Stromal cell of bone marrow (primary cell): ENCODE measurements around the gene MBD3.

Experiments used
- DNase-seq: peaks from one replicate; pipeline ENCODE4 v3.0.0-alpha.2; 2012; ENCODE audit warnings: low read depth

The MBD3 gene

DNA sequence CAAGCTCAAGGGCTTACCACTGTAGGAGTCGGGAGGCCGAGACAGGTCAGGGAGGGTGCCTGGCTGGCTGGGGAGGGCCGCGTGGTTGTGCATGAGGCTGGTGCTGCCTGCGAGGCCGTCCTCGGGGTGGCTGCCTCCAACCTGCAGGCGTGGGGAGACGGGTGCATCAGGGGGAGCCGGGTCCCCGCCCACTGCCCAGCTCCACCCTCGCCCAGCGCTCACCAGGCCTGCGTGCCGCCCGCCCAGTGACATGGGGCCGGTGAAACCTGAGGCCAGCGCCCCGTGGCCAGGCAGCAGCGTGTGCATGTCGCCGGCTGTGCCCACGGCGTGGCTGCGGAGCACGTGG lies 26.4 kb upstream of the MBD3 start:
- DNase-seq: no peak

DNA sequence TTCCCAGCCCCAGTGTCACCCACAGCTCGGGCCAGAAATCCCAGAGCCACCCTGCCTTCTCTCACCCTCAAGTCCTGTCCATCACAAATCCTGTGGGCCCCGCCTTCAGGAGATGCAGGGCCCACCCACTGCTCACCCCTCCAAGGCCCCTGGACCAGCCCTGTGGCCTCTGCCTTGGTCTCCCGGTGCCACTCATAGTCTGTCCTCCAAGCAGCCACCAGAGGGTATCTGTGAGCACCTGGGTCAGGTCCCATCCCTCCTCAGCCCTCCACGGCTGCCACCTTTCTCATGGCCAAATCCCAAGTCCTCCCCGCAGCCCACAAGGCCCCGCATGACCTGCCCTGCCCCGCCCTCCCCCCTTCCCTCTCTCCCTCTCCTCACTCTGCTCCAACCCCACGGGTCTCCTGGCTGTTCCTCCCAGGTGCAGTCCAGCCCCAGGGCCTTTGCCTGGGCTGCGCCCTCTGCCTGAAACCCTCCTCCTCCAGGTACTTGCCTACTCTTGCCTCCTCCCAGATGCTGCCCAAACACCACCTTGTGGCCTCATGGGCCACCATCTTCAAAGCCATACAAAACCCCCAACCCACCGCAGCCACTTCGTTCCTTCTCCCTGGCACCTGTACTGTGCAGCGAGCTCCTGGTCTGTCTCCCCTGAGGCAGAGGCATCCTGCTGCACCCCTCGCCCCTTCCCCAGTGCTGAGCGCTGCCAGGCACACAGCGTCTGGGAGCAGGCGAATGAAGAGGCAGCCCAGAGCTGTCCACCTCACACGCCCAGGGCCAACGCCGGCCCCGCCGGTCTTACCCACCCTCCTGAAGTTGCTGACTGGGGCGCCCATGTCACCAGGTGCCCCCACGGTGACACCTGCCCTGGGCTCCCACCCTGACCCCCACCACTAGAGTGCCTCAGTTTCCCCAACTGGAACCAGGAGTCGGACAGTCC lies 25.8 kb upstream of the MBD3 start:
- no peak for DNase-seq

DNA sequence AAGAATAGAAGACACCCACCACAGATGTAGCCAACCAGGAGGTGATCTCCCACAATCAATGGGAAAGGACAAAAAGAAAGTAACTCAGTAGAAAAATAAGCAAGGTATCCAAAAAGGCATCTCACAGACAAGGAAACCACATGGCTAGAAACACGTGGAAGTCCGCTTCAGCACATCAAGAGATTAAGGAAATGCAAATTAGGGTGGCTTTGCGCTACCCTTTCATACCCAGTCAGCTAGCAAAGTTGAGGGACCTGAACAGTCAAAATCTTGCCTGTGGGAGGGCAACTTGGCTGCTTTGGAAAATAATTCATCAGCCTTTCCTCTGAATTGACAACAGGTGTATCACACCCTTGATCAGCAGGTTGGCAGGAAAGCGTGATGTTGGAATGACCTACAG lies 24.2 kb upstream of the MBD3 start:
- no peak for DNase-seq

DNA sequence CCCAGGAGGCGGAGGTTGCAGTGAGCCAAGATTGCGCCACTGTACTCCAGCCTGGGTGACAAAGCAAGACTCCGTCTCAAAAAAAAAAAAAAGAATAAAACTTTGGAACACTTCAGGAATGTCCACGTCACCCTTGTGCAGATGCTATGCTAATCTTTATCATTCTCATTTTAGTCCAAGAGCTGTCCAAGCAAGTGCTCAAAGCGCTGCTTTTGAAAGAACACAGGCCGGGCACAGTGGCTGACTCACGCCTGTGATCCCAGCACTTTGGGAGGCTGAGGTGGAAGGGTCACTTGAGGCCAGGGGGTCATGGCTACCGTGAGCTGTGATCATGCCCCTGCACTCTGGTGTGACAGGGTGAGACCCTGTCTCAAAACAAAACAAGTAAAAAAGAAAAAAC lies 23.7 kb upstream of the MBD3 start:
- DNase-seq: no peak

GRCh38 chr19:1615156-1615765 lies 22.6 kb upstream of the MBD3 start:
- no peak for DNase-seq

DNA sequence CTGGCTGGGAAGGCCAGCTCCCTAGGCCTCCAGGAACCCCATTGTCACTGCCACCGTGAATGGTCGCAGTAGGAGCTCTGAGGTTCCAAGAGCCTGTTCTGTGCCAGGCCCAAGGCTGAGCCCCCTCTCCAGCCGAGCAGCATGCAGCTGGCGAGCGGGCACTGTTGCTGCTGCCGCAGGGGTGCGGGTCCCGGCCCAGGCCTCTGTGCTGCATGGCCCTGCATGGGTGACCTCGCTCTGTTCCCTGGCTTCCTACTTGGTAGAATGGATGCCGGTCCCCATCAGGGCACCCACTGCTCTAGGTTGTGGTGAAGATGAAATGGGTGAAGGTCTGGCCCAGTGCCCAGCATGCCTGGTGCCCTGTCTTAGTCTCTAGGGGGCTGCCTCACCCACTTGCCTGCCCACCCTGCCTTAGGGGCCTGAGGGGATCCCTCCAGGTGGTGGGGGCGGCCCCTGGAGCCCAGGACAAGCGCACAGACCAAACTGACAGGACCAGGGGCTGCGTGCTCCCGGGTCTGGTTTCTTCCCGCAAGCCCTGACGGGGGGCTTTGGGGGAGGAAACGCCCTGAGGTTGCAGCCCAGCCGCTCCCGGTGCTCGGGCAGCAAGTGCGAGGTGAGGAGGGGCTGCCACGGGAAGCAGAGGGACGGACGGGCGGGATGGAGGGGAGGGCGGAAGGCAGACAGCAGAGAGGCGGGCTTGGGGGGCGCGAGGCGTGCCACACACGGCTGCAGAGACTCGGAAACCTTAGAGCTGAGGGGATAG lies 21.3 kb upstream of the MBD3 start:
- no peak for DNase-seq

DNA sequence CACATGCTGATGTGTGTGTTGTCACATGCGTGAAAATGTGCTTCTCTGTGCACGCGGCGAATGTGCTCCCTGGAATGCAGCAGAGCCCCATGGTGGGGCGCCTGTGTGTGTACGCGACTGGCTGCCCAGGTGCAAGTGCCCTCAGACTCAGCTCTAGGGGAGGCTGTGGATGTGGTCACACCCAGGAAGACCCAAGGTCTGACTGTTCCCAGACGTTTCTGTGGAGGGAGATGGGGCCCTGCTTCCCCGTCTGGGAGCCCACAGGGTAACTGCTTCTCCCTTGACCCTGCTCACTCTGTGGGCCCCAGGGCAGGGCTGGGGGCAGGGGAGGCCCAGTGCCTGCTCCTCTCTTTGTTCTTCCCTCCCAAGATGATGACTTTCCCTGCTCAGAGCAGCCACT lies 20.5 kb upstream of the MBD3 start:
- no peak for DNase-seq

- no peak for DNase-seq
Observed at GRCh38 chr19:1612114-1613086, 19.7 kb upstream of the MBD3 start.

GRCh38 chr19:1611353-1611752 lies 18.7 kb upstream of the MBD3 start:
- no peak for DNase-seq

- no peak for DNase-seq
Observed at GRCh38 chr19:1610579-1610978, 17.9 kb upstream of the MBD3 start.

GRCh38 chr19:1609680-1610474 lies 17.2 kb upstream of the MBD3 start:
- no peak for DNase-seq

- DNase-seq: no peak
Observed at GRCh38 chr19:1609103-1609396, 16.4 kb upstream of the MBD3 start.

- DNase-seq: no peak
Observed at GRCh38 chr19:1608359-1609102, 15.9 kb upstream of the MBD3 start.

GRCh38 chr19:1606138-1606651 lies 13.5 kb upstream of the MBD3 start:
- no peak for DNase-seq

DNA sequence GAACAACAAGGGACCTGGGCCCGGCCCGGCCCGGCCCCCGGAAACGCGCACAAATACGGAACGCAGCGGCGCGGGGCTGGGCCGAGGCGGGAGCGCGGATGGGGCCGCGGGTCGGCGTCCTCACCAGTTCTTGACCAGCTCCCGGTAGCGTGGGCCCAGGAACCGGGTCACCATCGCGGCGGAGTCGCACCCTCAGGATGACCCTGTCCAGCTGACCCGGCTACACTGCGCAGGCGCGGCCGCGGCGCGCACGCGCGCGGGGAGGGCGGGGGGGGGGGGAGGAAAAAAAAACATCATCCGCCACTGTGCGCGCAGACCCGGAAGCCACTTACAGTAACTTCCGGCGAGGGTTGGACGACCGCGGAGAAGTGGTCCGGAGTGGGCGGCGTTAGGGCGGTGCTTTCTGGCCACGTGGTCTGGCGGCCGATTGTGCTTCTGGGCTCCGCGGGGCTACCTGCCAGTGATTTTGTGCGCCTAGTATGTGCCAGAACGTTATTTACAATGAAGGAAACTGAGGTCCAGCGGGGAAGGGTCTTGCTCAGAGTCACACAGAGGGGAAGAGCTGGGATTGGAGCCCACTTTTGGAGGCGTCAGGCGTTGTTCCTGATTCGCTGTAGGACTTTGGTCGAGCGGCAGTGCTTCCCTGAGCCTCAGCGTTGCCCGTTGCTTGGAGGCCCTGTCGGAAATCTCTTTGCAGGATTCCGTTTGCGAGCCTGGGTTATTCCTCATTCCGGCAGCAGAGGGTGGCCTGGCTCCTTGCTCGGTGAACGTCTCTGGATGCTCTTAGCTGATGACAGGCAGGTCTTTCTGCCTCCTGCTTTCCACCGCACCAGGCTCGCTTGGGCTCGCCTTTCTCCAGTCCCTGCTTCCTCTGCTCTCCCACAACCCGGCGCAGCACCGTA lies 12.8 kb upstream of the MBD3 start, which contains the start of gene UQCR11:
UQCR11 (minus strand) TSS at position 227 of the 902 bp plus-strand sequence; CDS start at position 174, 53 bp downstream.
- peak; percentile 88 for DNase-seq

DNA sequence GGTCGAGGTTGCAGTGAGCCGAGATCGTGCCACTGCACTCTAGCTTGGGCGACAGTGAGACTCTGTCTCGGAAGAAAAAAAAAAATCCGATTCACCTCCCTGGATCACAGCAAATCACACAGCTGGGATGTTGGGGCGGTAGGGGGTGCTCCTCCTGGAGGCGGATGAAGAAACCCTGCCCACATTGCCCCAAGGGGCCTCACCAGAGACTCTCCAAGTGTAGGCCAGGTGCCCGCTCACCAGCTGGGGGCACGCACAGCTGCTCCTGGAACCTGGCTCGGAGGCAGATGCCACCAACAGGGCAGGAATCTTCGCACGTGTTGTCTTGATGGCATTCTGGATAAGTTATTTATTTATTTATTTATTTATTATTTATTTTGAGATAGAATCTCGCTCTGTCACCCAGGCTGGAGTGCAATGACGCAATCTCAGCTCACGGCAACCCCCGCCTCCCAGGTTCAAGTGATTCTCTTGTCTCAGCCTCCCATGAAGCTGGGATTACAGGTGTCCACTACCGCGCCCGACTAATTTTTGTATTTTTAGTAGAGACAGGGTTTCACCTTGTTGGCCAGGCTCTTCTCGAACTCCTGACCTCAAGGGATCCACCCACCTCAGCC lies 9.5 kb upstream of the MBD3 start:
- DNase-seq: no peak

- DNase-seq: no peak
Observed at GRCh38 chr19:1601613-1602064, 9.0 kb upstream of the MBD3 start.

GRCh38 chr19:1599460-1599846 lies 6.8 kb upstream of the MBD3 start:
- no peak for DNase-seq
